ENCODE data around the gene USP17L20.
"Not testable (repeated sequence)": the region's sequence is repeated elsewhere in the genome, so short reads cannot be mapped to it uniquely, and the experiment has no call there.

DNA sequence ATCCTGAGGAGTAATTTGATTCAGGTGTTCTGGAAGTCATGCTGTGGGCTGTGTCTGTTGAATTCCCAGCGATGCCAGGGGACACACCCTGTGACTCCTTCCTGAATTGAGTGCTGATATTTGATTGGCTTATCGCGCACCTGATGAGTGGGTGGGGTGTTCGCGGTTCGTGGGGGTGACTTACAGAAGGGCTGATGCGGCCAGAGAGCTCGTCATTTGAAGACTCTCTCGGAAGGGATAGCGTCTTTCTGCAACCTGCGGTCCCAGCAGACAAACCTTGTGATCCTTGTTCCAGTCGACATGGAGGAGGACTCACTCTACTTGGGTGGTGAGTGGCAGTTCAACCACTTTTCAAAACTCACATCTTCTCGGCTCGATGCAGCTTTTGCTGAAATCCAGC is 33.3 kb upstream of the USP17L20 start, which contains the start of gene USP17L13:
- not testable (repeated sequence) for TF ChIP-seq POLR2AphosphoS5 (IDR thresholded peaks at IDR 0.05; ENCODE audit: low read depth, low read length); TAF1 (IDR thresholded peaks at IDR 0.05; ENCODE audit: borderline replicate concordance, insufficient read depth, low read length); SIN3A (IDR thresholded peaks at IDR 0.05; ENCODE audit: borderline replicate concordance, insufficient read depth, low read length)
- TF ChIP-seq, protein P1, sequence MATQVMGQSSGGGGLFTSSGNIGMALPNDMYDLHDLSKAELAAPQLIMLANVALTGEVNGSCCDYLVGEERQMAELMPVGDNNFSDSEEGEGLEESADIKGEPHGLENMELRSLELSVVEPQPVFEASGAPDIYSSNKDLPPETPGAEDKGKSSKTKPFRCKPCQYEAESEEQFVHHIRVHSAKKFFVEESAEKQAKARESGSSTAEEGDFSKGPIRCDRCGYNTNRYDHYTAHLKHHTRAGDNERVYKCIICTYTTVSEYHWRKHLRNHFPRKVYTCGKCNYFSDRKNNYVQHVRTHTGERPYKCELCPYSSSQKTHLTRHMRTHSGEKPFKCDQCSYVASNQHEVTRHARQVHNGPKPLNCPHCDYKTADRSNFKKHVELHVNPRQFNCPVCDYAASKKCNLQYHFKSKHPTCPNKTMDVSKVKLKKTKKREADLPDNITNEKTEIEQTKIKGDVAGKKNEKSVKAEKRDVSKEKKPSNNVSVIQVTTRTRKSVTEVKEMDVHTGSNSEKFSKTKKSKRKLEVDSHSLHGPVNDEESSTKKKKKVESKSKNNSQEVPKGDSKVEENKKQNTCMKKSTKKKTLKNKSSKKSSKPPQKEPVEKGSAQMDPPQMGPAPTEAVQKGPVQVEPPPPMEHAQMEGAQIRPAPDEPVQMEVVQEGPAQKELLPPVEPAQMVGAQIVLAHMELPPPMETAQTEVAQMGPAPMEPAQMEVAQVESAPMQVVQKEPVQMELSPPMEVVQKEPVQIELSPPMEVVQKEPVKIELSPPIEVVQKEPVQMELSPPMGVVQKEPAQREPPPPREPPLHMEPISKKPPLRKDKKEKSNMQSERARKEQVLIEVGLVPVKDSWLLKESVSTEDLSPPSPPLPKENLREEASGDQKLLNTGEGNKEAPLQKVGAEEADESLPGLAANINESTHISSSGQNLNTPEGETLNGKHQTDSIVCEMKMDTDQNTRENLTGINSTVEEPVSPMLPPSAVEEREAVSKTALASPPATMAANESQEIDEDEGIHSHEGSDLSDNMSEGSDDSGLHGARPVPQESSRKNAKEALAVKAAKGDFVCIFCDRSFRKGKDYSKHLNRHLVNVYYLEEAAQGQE (IDR thresholded peaks at IDR 0.05; ENCODE audit: insufficient read depth in 1 of 2, low read depth in 2 of 2, low read length in 2 of 2) = not testable (repeated sequence)
